B cell (primary cell): Measurements from ENCODE around the gene NUAK1. TPM values are rescaled to one million over a fixed set of nuclear protein-coding genes. Genes with fewer than 3 reads are reported as not detected.

ENCODE experiments used
- ATAC-seq: fragments of 200-7000 bp; cut with Tn5 transposase; one replicate; pipeline ENCODE4 v1.10.0; 2021; ENCODE audit warnings: low read depth, mild to moderate bottlenecking, moderate number of reproducible peaks, moderate library complexity
- CTCF ChIA-PET: fragments of 350-600 bp; sonication (Branson Sonifier 250); formaldehyde crosslinking; loops from one replicate; lab custom pipeline; 2021; ENCODE audit warnings: antibody characterized with exemption, inconsistent platforms; lab: Charles Lee
- POLR2A ChIA-PET: fragments of 350-600 bp; sonication (Branson Sonifier 250); formaldehyde crosslinking; loops from one replicate; lab custom pipeline; 2021; ENCODE audit warnings: antibody characterized with exemption; lab: Charles Lee
- DNase-seq: peaks from one replicate; pipeline ENCODE4 v3.0.0; 2013
- H2AFZ ChIP-seq: 2 replicates; pipeline ENCODE4 v1.6.1; 2012; ENCODE audit warnings: mild to moderate bottlenecking, low read depth, low read length; ENCODE audit not compliant: insufficient read depth, poor library complexity, severe bottlenecking
- H3K27ac ChIP-seq, 2 donors: 1 replicate in 1 of 2; 2 replicates in 1 of 2; pipeline ENCODE4 v1.5.1; 2012 to 2013; ENCODE audit warnings: low read length in 2 of 2, mild to moderate bottlenecking in 2 of 2, moderate library complexity in 1 of 2
- H3K27me3 ChIP-seq, 4 experiments: fragments of 200-600 bp in 1 of 4; sonication (generic) in 1 of 4; replicated peaks in 1 of 4; 1 replicate in 2 of 4; 2 replicates in 2 of 4; pipeline versions ENCODE4 v1.6.1 to v1.7.0; 2013 to 2016; ENCODE audit warnings: low read length in 3 of 4, mild to moderate bottlenecking in 2 of 4, mixed read lengths in 1 of 4, moderate library complexity in 1 of 4; ENCODE audit not compliant: insufficient read depth in 4 of 4, control insufficient read depth in 3 of 4; ENCODE audit errors: control extremely low read depth in 1 of 4
- H3K36me3 ChIP-seq, 2 experiments: replicated peaks in 1 of 2; 1 replicate in 1 of 2; 2 replicates in 1 of 2; pipeline versions ENCODE4 v1.6.1 to v1.7.1; 2013; ENCODE audit warnings: low read length in 1 of 2; ENCODE audit not compliant: insufficient read depth in 2 of 2, control insufficient read depth in 1 of 2; ENCODE audit errors: control extremely low read depth in 1 of 2, extremely low read depth in 1 of 2
- H3K4me1 ChIP-seq, 2 donors: fragments of 200-600 bp in 1 of 2; sonication (generic) in 1 of 2; 1 replicate in 1 of 2; 2 replicates in 1 of 2; pipeline versions ENCODE4 v1.5.1 to v1.6.1; 2013 to 2017; ENCODE audit warnings: low read length in 2 of 2; ENCODE audit not compliant: control insufficient read depth in 2 of 2, insufficient read depth in 2 of 2
- H3K4me2 ChIP-seq: replicated peaks from 2 replicates; pipeline ENCODE3; 2012; ENCODE audit warnings: mild to moderate bottlenecking, low read depth, low read length; ENCODE audit not compliant: poor library complexity, severe bottlenecking
- H3K4me3 ChIP-seq, 5 experiments: fragments of 200-600 bp in 1 of 5; sonication (generic) in 1 of 5; 1 replicate in 3 of 5; 2 replicates in 2 of 5; pipeline versions ENCODE4 v1.5.1 to v1.7.0; 2011 to 2016; ENCODE audit warnings: low read length in 4 of 5, mild to moderate bottlenecking in 4 of 5, low read depth in 2 of 5, control low read depth in 1 of 5, moderate library complexity in 1 of 5; ENCODE audit not compliant: insufficient read depth in 1 of 5; ENCODE audit errors: control extremely low read depth in 1 of 5, extremely low read depth in 1 of 5
- H3K79me2 ChIP-seq: fragments of 200-600 bp; sonication (generic); one replicate; pipeline ENCODE4 v1.6.0; 2016; ENCODE audit warnings: low read length; ENCODE audit not compliant: control insufficient read depth, insufficient read depth
- H3K9ac ChIP-seq: fragments of 200-600 bp; sonication (generic); 2 replicates; pipeline ENCODE4 v1.6.1; 2017; ENCODE audit warnings: mild to moderate bottlenecking, low read length, moderate library complexity
- H3K9me3 ChIP-seq, 3 donors: one replicate each; pipeline versions ENCODE4 v1.6.1 to v1.7.1; 2013; ENCODE audit warnings: low read length in 2 of 3; ENCODE audit not compliant: control insufficient read depth in 2 of 3, insufficient read depth in 1 of 3; ENCODE audit errors: control extremely low read depth in 1 of 3
- H4K20me1 ChIP-seq: 2 replicates; pipeline ENCODE4 v1.6.0; 2012; ENCODE audit warnings: mild to moderate bottlenecking, low read length; ENCODE audit not compliant: insufficient read depth, control insufficient read depth, poor library complexity, severe bottlenecking
- H3K27ac Mint-ChIP-seq: one replicate; pipeline ENCODE4 v1.8.0; 2021; ENCODE audit warnings: mixed read lengths
- H3K27me3 Mint-ChIP-seq: one replicate; pipeline ENCODE4 v1.8.0; 2021; ENCODE audit warnings: mixed read lengths
- H3K4me1 Mint-ChIP-seq: one replicate; pipeline ENCODE4 v1.8.0; 2021; ENCODE audit warnings: mixed read lengths
- H3K4me3 Mint-ChIP-seq: one replicate; pipeline ENCODE4 v1.8.0; 2021; ENCODE audit warnings: mixed read lengths
- H3K9me3 Mint-ChIP-seq: one replicate; pipeline ENCODE4 v1.8.0; 2022; ENCODE audit warnings: mixed read lengths; ENCODE audit not compliant: insufficient read depth
- CTCF ChIP-seq: fragments of 200-600 bp; IDR thresholded peaks from one replicate; pipeline ENCODE4 v1.8.0; 2022; ENCODE audit warnings: antibody characterized with exemption, mild to moderate bottlenecking
- EZH2 ChIP-seq: IDR thresholded peaks from 2 replicates; pipeline ENCODE4 v1.6.1; 2012; ENCODE audit warnings: borderline replicate concordance, low read depth, mild to moderate bottlenecking, moderate library complexity, low read length; ENCODE audit not compliant: insufficient read depth, poor library complexity, severe bottlenecking
- WGBS: methylation state at CpG from one replicate; pipeline ENCODE4 v1.1.5; 2013; ENCODE audit warnings: missing lambda C conversion rate; ENCODE audit not compliant: insufficient coverage; 5-methylcytosine and 5-hydroxymethylcytosine counted together
- intact Hi-C: fragments of 100-400 bp; cut with micrococcal nuclease; formaldehyde crosslinking; loops from one replicate; pipeline ENCODE4 v1.10.0; 2022
- polyA plus RNA-seq: library from polyadenylated mRNA; depleted of rRNA; stranded (reverse); fragments of >200 nt; gene quantifications from 2 replicates; pipeline ENCODE4 v1.2.3, GENCODE V29; 2012
- total RNA-seq, 2 donors: library from RNA; stranded (reverse); fragments of 120-200 nt in 1 of 2; gene quantifications; 1 replicate in 1 of 2; 2 replicates in 1 of 2; pipeline versions ENCODE4 v1.2.3 to v1.2.4, GENCODE V29; 2013 to 2022

The NUAK1 gene
- total and polyA plus RNA-seq, 2 donors (not counting 1 experiment from before 2014, with no cell fraction given): not detected

DNA sequence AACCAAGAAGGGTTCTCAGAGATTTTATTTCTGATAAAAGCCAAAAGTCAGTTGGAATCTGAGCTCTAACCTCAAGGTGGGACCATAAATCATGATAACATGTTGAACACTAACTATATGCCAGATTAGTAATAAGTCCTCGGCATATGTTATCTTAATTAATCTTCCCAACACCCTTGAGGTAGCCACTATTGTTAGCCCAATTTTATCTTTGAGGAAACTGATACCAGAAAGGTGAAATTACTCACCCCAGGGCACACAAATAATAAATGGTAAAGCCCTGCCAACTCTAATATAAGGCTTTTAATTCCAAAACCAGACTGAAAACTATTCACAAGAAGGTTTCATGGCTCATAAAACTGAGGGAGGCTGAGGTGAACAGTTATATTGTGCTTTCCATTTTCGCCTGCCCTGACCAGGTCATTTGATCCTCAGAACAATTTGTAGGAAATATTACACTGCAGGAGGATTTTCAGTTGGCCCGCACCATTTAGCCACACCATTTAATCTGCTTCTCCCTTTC, 16.1 kb upstream of the NUAK1 start:
- Histone ChIP-seq H3K4me2 (no peak overlapping the region), H3K36me3 (no peaks in the 10 kb centered on the region), H3K79me2 (no peaks in the 10 kb centered on the region), H3K27me3 (peaks cover 0 to 4% (median 1%) of the 10 kb centered on the region in 4 experiments), H3K9ac (no peak overlapping the region), H3K27ac (no peak overlapping the region), H3K9me3 (no peaks in the 10 kb centered on the region), H4K20me1 (no peaks in the 10 kb centered on the region), H3K4me1 (no peaks in the 10 kb centered on the region), H2AFZ (no peak overlapping the region), H3K4me3 (no peak overlapping the region)
- intact Hi-C loops: no loop called here
- Mint-ChIP-seq H3K9me3 (no peaks in the 10 kb centered on the region), H3K4me1 (no peaks in the 10 kb centered on the region), H3K4me3 (no peak overlapping the region), H3K27me3 (peaks cover 33% of the 10 kb centered on the region), H3K27ac (no peak overlapping the region)
- no peak for DNase-seq
- WGBS: 80% methylated on average over 1 of the region's 3 CpGs
- ChIA-PET CTCF (interaction anchor here (1.0 kb wide), 1 partner anchor 19 kb away, joined by 3 read pairs; no protein-coding TSS in a partner anchor), POLR2A (no interaction called here)
- TF ChIP-seq CTCF (no peak), EZH2 (no peak)
- ATAC-seq: no peak

DNA sequence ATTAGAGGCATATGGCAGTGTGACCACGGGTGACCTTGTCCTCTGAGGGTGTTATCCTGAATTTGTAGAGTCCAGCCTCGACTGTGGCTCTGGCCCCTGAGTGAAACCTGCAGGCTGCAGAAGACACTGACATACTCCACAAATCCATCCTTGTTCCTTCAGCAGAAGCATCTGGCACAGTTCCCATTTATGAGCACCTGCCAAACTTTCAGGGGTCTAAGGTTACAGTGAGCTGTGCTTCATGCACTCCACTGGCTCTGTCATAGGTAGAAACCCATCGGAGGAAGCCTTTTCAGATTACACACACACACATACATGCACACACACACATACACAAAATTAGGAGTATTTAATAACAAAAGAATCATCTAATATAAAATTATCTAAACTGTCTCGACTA, 13.6 kb upstream of the NUAK1 start:
- Histone ChIP-seq H3K79me2 (no peaks in the 10 kb centered on the region), H4K20me1 (no peaks in the 10 kb centered on the region), H3K27me3 (peaks cover 0 to 7% (median 1%) of the 10 kb centered on the region in 4 experiments), H2AFZ (no peak overlapping the region), H3K4me2 (no peak overlapping the region), H3K9ac (no peak overlapping the region), H3K27ac (no peak overlapping the region), H3K4me3 (no peak overlapping the region), H3K4me1 (no peaks in the 10 kb centered on the region), H3K9me3 (no peaks in the 10 kb centered on the region), H3K36me3 (no peaks in the 10 kb centered on the region)
- ChIA-PET CTCF (interaction anchor here (1.2 kb wide), 1 partner anchor 732 kb away, joined by 3 read pairs; no protein-coding TSS in a partner anchor), POLR2A (no interaction called here)
- no peak for ATAC-seq
- H3K4me3 Mint-ChIP-seq: no peak overlapping the region
- intact Hi-C loops: no loop called here
- H3K9me3 Mint-ChIP-seq: no peaks in the 10 kb centered on the region
- peaks cover 35% of the 10 kb centered on the region for H3K27me3 Mint-ChIP-seq
- DNase-seq: no peak
- WGBS: 62% methylated on average over 2 of the region's 4 CpGs
- H3K4me1 Mint-ChIP-seq: peaks cover 2% of the 10 kb centered on the region
- TF ChIP-seq CTCF (no peak), EZH2 (no peak)
- H3K27ac Mint-ChIP-seq: no peak overlapping the region
